Panc1 (cell line): ENCODE measurements around the gene VHLL. TPM values are rescaled to one million over a fixed set of nuclear protein-coding genes. Genes with fewer than 3 reads are reported as not detected.

Experiments
- ATAC-seq: fragments of 200-7000 bp; cut with Tn5 transposase; 2 replicates; pipeline ENCODE4 v1.9.1; 2020; ENCODE audit warnings: mild to moderate bottlenecking, moderate library complexity
- BruUV-seq: library from RNA; stranded (reverse); fragments of 400-500 nt; replicated peaks from 2 replicates; lab custom pipeline; 2021; lab: Mats Ljungman, UMichigan
- CTCF ChIA-PET: fragments of 300-600 bp; sonication (Branson Sonifier 250); formaldehyde crosslinking; loops from one replicate; lab custom pipeline; 2022; ENCODE audit warnings: antibody characterized with exemption; lab: Charles Lee
- POLR2A ChIA-PET: fragments of 300-600 bp; sonication (Branson Sonifier 250); formaldehyde crosslinking; loops from one replicate; lab custom pipeline; 2022; ENCODE audit warnings: antibody characterized with exemption; lab: Charles Lee
- DNase-seq: peaks from one replicate; pipeline ENCODE4 v3.0.0-alpha.2; 2010; ENCODE audit warnings: low read depth, low spot score
- H3K27ac ChIP-seq: 2 replicates; pipeline ENCODE4 v1.5.1; 2011; ENCODE audit warnings: mild to moderate bottlenecking, low read length, inconsistent platforms
- H3K27me3 ChIP-seq: fragments of 200-500 bp; sonication (Bioruptor generic); 2 replicates; pipeline ENCODE4 v1.6.0; 2014; ENCODE audit warnings: low read length, inconsistent platforms; ENCODE audit not compliant: control insufficient read depth, insufficient read depth
- H3K36me3 ChIP-seq: fragments of 200-500 bp; sonication (Bioruptor generic); 2 replicates; pipeline ENCODE4 v1.5.1; 2014; ENCODE audit warnings: inconsistent platforms, mild to moderate bottlenecking, low read length, moderate library complexity; ENCODE audit not compliant: control insufficient read depth, insufficient read depth
- H3K4me1 ChIP-seq: 2 replicates; pipeline ENCODE4 v1.5.1; 2011; ENCODE audit warnings: inconsistent platforms, mild to moderate bottlenecking, low read length, moderate library complexity; ENCODE audit not compliant: control insufficient read depth, insufficient read depth
- H3K4me3 ChIP-seq, 2 experiments: 2 replicates each; pipeline ENCODE4 v1.5.1; 2011 to 2012; ENCODE audit warnings: low read depth in 2 of 2, low read length in 2 of 2, mild to moderate bottlenecking in 2 of 2, inconsistent platforms in 1 of 2, moderate library complexity in 1 of 2
- H3K9me3 ChIP-seq: fragments of 200-500 bp; sonication (Bioruptor generic); 2 replicates; pipeline ENCODE4 v1.5.1; 2014; ENCODE audit warnings: low read depth, mild to moderate bottlenecking, inconsistent platforms, low read length, moderate library complexity; ENCODE audit not compliant: control insufficient read depth, insufficient read depth
- POLR2AphosphoS5 ChIP-seq: IDR thresholded peaks from 2 replicates; pipeline ENCODE4 v1.6.1; 2012; ENCODE audit warnings: mild to moderate bottlenecking, low read depth, low read length, moderate library complexity
- SIN3A ChIP-seq: IDR thresholded peaks from 2 replicates; pipeline ENCODE4 v1.6.1; 2012; ENCODE audit warnings: low read depth, mild to moderate bottlenecking, low read length, moderate library complexity, borderline replicate concordance; ENCODE audit not compliant: insufficient read depth
- TCF7L2 ChIP-seq: IDR thresholded peaks from 2 replicates; pipeline ENCODE4 v1.6.1; 2011; ENCODE audit warnings: mild to moderate bottlenecking, low read depth, low read length, inconsistent platforms
- in situ Hi-C: cut with HindIII; loops from 2 replicates; pipeline ENCODE4 v1.10.0; 2016; ENCODE audit warnings: low sequenced_read_pairs, low pct_unique_long_range_greater_than_20kb
- intact Hi-C: fragments of 100-400 bp; cut with micrococcal nuclease; formaldehyde crosslinking; loops from one replicate; pipeline ENCODE4 v1.10.0; 2022; ENCODE audit not compliant: unreplicated experiment
- total RNA-seq: library from RNA; stranded (reverse); gene quantifications from one replicate; pipeline ENCODE4 v1.2.1, GENCODE V29; 2021; ENCODE audit not compliant: unreplicated experiment
- TF ChIP-seq, protein P1 (sequence below), 2 experiments: IDR thresholded peaks; 2 replicates each; pipeline ENCODE4 v1.6.1; 2011 to 2012; ENCODE audit warnings: low read depth in 2 of 2, control low read depth in 1 of 2, low read length in 1 of 2, mild to moderate bottlenecking in 1 of 2, moderate library complexity in 1 of 2; ENCODE audit not compliant: insufficient read depth in 1 of 2
- TF ChIP-seq, protein P2 (sequence below): fragments of 450-650 bp; IDR thresholded peaks from 2 replicates; pipeline ENCODE4 v1.5.1; 2017; ENCODE audit warnings: mild to moderate bottlenecking

The VHLL gene
- total RNA-seq, 1 experiment from 2014 or later = 0.28 TPM

DNA sequence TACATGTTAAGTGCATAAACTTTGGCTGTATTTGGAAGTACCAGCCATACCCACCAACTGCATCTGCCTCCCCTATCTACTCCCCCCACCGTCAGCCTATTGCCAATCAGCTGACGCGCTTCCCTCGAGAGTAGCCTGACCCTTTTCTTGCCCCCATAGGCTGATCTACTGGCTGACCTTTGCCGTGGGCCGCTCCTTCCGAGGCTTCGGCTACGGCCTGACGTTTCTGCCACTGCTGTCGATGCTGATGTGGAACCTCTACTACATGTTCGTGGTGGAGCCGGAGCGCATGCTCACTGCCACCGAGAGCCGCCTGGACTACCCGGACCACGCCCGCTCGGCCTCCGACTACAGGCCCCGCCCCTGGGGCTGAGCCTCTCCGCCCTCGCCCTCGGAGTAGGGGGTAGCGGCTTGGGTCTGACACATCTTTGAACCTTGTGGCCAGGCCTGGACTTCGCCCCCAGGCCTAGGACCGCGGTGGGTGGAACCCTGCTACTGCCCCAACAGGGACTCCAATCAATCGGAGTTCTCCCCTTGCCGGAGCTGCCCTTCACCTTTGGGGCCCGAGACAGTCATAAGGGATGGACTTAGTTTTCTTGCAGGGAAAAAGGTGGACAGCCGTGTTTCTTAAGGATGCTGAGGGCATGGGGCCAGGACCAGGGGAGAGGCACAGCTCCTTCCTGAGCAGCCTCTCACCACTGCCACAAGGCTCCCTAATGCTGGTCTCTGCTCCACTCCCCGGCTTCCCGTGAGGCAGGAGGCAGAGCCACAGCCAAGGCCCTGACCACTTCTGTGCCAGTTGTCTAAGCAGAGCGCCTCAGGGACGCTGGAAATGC is 7.7 kb downstream of the VHLL start:
- Histone ChIP-seq H3K4me3 (peak overlapping the region; percentile 52 to 64), H3K4me1 (peaks cover 18% of the 10 kb centered on the region), H3K36me3 (no peaks in the 10 kb centered on the region), H3K9me3 (no peaks in the 10 kb centered on the region), H3K27ac (peak overlapping the region; percentile 90), H3K27me3 (no peaks in the 10 kb centered on the region)
- DNase-seq (peak; percentile 48), ATAC-seq (peak; percentile 97)
- in situ Hi-C loops = no loop called here
- TF ChIP-seq POLR2AphosphoS5 (peak; percentile 65), SIN3A (no peak)
- ChIA-PET POLR2A (no interaction called here), CTCF (no interaction called here)
- intact Hi-C loops = no loop called here
- no TSS peak for BruUV-seq

DNA sequence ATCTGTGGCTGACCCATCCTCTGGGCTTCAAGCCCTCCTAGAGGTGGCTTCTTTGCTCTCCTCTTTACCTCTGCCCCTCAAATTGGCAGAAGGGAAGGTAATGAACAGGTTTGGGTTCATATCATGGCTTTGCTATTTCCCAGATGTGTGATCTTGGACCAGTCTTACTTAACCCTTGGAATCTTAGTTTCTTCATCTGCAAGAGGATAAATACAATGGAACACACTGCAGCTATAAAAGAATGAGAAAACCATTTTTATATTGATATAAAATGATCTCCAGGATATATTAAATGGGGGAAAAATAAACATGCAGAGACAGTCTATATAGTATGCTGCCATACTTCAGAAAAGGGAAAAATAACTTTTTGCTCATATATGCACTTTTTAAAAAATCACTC is 9.2 kb downstream of the VHLL start:
- no peaks in the 10 kb centered on the region for H3K9me3 ChIP-seq
- CTCF ChIA-PET = no interaction called here
- BruUV-seq = TSS peak; percentile 34
- H3K4me3 ChIP-seq = no peak overlapping the region
- intact Hi-C loops = no loop called here
- peaks cover 12% of the 10 kb centered on the region for H3K4me1 ChIP-seq
- H3K27me3 ChIP-seq = no peaks in the 10 kb centered on the region
- POLR2A ChIA-PET = no interaction called here
- no peak for DNase-seq
- ATAC-seq = no peak
- H3K36me3 ChIP-seq = no peaks in the 10 kb centered on the region
- in situ Hi-C loops = no loop called here
- no peak for TF ChIP-seq POLR2AphosphoS5
- no peak for TF ChIP-seq SIN3A
- TF ChIP-seq, protein P1, sequence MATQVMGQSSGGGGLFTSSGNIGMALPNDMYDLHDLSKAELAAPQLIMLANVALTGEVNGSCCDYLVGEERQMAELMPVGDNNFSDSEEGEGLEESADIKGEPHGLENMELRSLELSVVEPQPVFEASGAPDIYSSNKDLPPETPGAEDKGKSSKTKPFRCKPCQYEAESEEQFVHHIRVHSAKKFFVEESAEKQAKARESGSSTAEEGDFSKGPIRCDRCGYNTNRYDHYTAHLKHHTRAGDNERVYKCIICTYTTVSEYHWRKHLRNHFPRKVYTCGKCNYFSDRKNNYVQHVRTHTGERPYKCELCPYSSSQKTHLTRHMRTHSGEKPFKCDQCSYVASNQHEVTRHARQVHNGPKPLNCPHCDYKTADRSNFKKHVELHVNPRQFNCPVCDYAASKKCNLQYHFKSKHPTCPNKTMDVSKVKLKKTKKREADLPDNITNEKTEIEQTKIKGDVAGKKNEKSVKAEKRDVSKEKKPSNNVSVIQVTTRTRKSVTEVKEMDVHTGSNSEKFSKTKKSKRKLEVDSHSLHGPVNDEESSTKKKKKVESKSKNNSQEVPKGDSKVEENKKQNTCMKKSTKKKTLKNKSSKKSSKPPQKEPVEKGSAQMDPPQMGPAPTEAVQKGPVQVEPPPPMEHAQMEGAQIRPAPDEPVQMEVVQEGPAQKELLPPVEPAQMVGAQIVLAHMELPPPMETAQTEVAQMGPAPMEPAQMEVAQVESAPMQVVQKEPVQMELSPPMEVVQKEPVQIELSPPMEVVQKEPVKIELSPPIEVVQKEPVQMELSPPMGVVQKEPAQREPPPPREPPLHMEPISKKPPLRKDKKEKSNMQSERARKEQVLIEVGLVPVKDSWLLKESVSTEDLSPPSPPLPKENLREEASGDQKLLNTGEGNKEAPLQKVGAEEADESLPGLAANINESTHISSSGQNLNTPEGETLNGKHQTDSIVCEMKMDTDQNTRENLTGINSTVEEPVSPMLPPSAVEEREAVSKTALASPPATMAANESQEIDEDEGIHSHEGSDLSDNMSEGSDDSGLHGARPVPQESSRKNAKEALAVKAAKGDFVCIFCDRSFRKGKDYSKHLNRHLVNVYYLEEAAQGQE (IDR thresholded peaks at IDR 0.05; ENCODE audit: insufficient read depth in 1 of 2, low read depth in 2 of 2, low read length in 1 of 2) = no peak
- no peak for TF ChIP-seq TCF7L2
- TF ChIP-seq, protein P2, sequence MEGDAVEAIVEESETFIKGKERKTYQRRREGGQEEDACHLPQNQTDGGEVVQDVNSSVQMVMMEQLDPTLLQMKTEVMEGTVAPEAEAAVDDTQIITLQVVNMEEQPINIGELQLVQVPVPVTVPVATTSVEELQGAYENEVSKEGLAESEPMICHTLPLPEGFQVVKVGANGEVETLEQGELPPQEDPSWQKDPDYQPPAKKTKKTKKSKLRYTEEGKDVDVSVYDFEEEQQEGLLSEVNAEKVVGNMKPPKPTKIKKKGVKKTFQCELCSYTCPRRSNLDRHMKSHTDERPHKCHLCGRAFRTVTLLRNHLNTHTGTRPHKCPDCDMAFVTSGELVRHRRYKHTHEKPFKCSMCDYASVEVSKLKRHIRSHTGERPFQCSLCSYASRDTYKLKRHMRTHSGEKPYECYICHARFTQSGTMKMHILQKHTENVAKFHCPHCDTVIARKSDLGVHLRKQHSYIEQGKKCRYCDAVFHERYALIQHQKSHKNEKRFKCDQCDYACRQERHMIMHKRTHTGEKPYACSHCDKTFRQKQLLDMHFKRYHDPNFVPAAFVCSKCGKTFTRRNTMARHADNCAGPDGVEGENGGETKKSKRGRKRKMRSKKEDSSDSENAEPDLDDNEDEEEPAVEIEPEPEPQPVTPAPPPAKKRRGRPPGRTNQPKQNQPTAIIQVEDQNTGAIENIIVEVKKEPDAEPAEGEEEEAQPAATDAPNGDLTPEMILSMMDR = no peak
- H3K27ac ChIP-seq = no peak overlapping the region

DNA sequence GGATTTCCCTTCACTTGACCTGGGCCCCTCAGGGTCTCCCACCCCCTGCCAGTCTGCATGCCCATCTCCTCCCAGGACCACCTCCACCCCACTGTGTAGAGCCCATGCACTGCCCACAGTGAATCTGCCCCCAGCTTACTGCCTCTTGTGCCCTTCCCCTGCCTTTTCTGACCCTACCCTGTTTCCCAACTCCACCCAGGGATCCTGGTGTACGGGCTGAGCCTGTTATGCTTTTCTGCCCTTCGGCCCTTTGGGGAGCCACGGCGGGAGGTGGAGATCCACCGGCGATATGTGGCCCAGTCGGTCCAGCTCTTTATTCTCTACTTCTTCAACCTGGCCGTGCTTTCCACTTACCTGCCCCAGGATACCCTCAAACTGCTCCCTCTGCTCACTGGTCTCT is 13.0 kb downstream of the VHLL start:
- intact Hi-C loops = no loop called here
- BruUV-seq = no TSS peak

More for the DNA sequence above, 13.0 kb downstream of the VHLL start:
- H3K27ac ChIP-seq = no peak overlapping the region
- TF ChIP-seq POLR2AphosphoS5 = no peak
- H3K4me3 ChIP-seq = no peak overlapping the region
- ChIA-PET CTCF (interaction anchor here (0.5 kb wide), 1 partner anchor 213 kb away, joined by 3 read pairs; no protein-coding TSS in a partner anchor), POLR2A (no interaction called here)
- peaks cover 9% of the 10 kb centered on the region for H3K4me1 ChIP-seq
- H3K27me3 ChIP-seq = no peaks in the 10 kb centered on the region
- peaks cover 5% of the 10 kb centered on the region; the same call in 1 of the 2 replicates for H3K36me3 ChIP-seq
- H3K9me3 ChIP-seq = no peaks in the 10 kb centered on the region
- no peak for DNase-seq
- in situ Hi-C loops = no loop called here
- no peak for ATAC-seq
